ENCODE results near the gene ASTN2.

DNA sequence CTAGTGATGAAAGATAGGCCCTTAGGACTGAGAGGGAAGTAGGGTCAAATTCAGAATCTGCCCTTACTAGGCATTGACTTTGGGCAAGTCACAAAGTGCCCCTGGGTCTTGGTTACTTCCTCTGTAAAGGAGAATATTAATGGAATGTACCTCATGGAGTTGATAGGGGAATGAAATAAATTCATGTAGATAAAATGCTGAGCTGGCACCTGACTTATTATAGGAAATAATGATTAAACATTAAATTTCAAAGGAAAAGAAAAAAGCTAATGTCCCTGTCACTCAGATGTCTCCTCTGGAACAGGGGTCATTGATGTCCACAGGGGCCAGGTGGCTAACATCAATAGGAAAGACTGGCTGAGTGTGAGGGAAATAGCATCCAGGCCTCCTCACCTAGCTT lies 406.4 kb downstream of the ASTN2 start:
- TF ChIP-seq, protein P1, sequence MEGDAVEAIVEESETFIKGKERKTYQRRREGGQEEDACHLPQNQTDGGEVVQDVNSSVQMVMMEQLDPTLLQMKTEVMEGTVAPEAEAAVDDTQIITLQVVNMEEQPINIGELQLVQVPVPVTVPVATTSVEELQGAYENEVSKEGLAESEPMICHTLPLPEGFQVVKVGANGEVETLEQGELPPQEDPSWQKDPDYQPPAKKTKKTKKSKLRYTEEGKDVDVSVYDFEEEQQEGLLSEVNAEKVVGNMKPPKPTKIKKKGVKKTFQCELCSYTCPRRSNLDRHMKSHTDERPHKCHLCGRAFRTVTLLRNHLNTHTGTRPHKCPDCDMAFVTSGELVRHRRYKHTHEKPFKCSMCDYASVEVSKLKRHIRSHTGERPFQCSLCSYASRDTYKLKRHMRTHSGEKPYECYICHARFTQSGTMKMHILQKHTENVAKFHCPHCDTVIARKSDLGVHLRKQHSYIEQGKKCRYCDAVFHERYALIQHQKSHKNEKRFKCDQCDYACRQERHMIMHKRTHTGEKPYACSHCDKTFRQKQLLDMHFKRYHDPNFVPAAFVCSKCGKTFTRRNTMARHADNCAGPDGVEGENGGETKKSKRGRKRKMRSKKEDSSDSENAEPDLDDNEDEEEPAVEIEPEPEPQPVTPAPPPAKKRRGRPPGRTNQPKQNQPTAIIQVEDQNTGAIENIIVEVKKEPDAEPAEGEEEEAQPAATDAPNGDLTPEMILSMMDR (conservative IDR thresholded peaks at IDR 0.05 in 1 of 2, IDR thresholded peaks at IDR 0.05 in 1 of 2; ENCODE audit: extremely low read depth in 1 of 2, insufficient read depth in 1 of 2, low read depth in 1 of 2, low read length in 2 of 2): no peak
- TF ChIP-seq EZH2 (IDR thresholded peaks at IDR 0.05; ENCODE audit: borderline replicate concordance, low read length): no peak
